ENCODE data around the gene DCDC2C. TPM values are rescaled to one million over a fixed set of nuclear protein-coding genes. Genes with fewer than 3 reads are reported as not detected.

The DCDC2C gene
- total RNA-seq, 4 donors from 2014 or later = 0.19 to 4.0 TPM; not detected in 2

- no peak for ATAC-seq
- no peaks in the 10 kb centered on the region for H3K4me1 ChIP-seq
- no peaks in the 10 kb centered on the region for H3K9me3 ChIP-seq
- TF ChIP-seq POLR2AphosphoS5 (IDR thresholded peaks at IDR 0.05) (no peak), CTCF (IDR thresholded peaks at IDR 0.05) (no peak), EP300 (IDR thresholded peaks at IDR 0.05) (no peak), POLR2A (IDR thresholded peaks at IDR 0.05) (no peak)
- no peak overlapping the region for H3K4me3 ChIP-seq
- no peak overlapping the region for H3K27ac ChIP-seq
- H3K36me3 ChIP-seq = no peaks in the 10 kb centered on the region
- no peaks in the 10 kb centered on the region for H3K27me3 ChIP-seq
- WGBS, 2 donors (ENCODE audit: low coverage in 1 of 2) = 82 to 90% methylated on average over 4 to 7 of the region's 10 CpGs
These were observed 82.5 kb downstream of the DCDC2C start for GRCh38 chr2:3785890-3786273.

- no peaks in the 10 kb centered on the region for H3K4me1 ChIP-seq
- H3K36me3 ChIP-seq = no peaks in the 10 kb centered on the region
- no peak overlapping the region for H3K4me3 ChIP-seq
- no peak overlapping the region for H3K27ac ChIP-seq
- no peak for ATAC-seq
- H3K27me3 ChIP-seq = no peaks in the 10 kb centered on the region
- TF ChIP-seq CTCF (IDR thresholded peaks at IDR 0.05) (no peak), POLR2AphosphoS5 (IDR thresholded peaks at IDR 0.05) (no peak)
- no peaks in the 10 kb centered on the region for H3K9me3 ChIP-seq
These were observed 84.4 kb downstream of the DCDC2C start for GRCh38 chr2:3787768-3788167.

GRCh38 chr2:3789256-3789655 lies 85.9 kb downstream of the DCDC2C start:
- H3K27me3 ChIP-seq = no peaks in the 10 kb centered on the region
- no peaks in the 10 kb centered on the region for H3K36me3 ChIP-seq
- ATAC-seq = no peak
- TF ChIP-seq POLR2A (IDR thresholded peaks at IDR 0.05) = no peak
- TF ChIP-seq CTCF (IDR thresholded peaks at IDR 0.05) = no peak
- TF ChIP-seq POLR2AphosphoS5 (IDR thresholded peaks at IDR 0.05) = no peak
- no peak for TF ChIP-seq EP300 (IDR thresholded peaks at IDR 0.05)
- H3K27ac ChIP-seq = no peak overlapping the region
- H3K4me1 ChIP-seq = no peaks in the 10 kb centered on the region
- no peak overlapping the region for H3K4me3 ChIP-seq
- no peaks in the 10 kb centered on the region for H3K9me3 ChIP-seq
- 10 to 33% methylated on average over 1 of the region's 1 CpG for WGBS, 2 donors (ENCODE audit: low coverage in 1 of 2)

- Histone ChIP-seq H3K9me3 (no peaks in the 10 kb centered on the region), H3K27ac (no peak overlapping the region), H3K4me3 (no peak overlapping the region), H3K36me3 (no peaks in the 10 kb centered on the region), H3K4me1 (no peaks in the 10 kb centered on the region), H3K27me3 (no peaks in the 10 kb centered on the region)
- TF ChIP-seq CTCF (IDR thresholded peaks at IDR 0.05) (no peak), POLR2AphosphoS5 (IDR thresholded peaks at IDR 0.05) (no peak), EP300 (IDR thresholded peaks at IDR 0.05) (no peak), POLR2A (IDR thresholded peaks at IDR 0.05) (no peak)
- 91 to 94% methylated on average over 5 of the region's 5 CpGs for WGBS, 2 donors (ENCODE audit: low coverage in 1 of 2)
- ATAC-seq = no peak
These were observed 89.9 kb downstream of the DCDC2C start for GRCh38 chr2:3793249-3793648.

- Histone ChIP-seq H3K4me1 (no peaks in the 10 kb centered on the region), H3K9me3 (no peaks in the 10 kb centered on the region), H3K27me3 (peaks cover 17% of the 10 kb centered on the region), H3K4me3 (no peak overlapping the region), H3K36me3 (no peaks in the 10 kb centered on the region), H3K27ac (no peak overlapping the region)
- 45 to 49% methylated on average over 3 of the region's 4 CpGs for WGBS, 2 donors (ENCODE audit: low coverage in 1 of 2)
- TF ChIP-seq POLR2AphosphoS5 (IDR thresholded peaks at IDR 0.05) (no peak), CTCF (IDR thresholded peaks at IDR 0.05) (no peak), POLR2A (IDR thresholded peaks at IDR 0.05) (no peak), EP300 (IDR thresholded peaks at IDR 0.05) (no peak)
- ATAC-seq = no peak
These were observed 98.1 kb downstream of the DCDC2C start for GRCh38 chr2:3801506-3801905.
